HG03565 (cell line): ENCODE data around the gene RFX4.

Source experiments
- ATAC-seq: cut with Tn5 transposase; IDR thresholded peaks from one replicate; pipeline ENCODE4 v1.9.1; 2021; ENCODE audit warnings: mild to moderate bottlenecking, moderate library complexity; ENCODE audit not compliant: unreplicated experiment

RFX4 gene

DNA sequence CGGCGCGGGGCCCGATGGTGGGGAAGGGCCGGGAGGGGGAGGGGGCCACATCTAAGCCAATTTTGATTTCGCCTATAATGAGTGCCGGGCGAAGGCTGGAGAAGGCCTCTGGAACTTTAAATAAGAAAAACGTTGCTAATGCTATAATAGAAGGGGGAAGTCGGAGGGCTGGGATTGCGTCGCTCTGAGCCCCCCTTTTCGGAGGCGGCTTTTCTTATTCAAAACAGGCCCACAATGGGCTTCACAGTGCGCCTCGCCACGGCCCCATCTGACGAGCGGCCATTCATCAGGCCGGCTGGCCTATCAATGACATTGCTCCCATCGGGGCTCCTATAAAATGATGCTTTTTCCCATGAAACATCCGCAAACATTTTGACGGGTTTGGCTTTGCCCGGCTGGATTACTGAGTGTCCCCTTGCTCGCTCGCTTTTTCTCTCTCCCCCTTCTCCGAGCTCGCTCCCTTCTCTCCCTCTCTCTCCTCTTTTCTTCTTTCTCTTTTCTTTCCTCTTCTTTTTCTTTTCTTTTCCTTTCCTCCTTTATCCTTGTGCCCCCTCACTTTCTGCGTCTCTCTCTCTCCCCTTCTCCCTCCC, at the start of gene RFX4:
Gene RFX4, plus strand, starts transcription at position 364 of the 590 bp plus-strand sequence. CDS start 317 bp downstream, outside the sequence.
- ATAC-seq, result no peak

DNA sequence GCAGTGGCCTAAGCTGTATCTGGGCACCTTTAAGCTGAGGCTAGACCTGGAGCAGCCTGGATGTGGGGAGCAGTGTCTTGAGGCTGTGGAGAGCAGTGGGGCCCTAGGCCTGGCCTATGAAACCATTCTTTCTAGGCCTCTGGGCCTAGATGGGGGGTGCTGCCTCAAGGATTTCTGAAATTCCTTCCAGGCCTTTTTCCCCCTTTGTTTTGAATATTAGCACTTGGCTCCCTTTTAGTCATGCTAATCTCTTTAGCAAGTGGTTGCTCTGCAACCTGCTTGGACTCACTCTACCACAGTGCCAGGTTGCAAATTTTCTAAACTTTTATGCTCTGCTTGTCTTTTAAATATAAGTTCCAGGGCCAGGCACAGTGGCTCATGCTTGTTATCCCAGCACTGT, 41.6 kb upstream of the RFX4 start:
- ATAC-seq, result no peak

DNA sequence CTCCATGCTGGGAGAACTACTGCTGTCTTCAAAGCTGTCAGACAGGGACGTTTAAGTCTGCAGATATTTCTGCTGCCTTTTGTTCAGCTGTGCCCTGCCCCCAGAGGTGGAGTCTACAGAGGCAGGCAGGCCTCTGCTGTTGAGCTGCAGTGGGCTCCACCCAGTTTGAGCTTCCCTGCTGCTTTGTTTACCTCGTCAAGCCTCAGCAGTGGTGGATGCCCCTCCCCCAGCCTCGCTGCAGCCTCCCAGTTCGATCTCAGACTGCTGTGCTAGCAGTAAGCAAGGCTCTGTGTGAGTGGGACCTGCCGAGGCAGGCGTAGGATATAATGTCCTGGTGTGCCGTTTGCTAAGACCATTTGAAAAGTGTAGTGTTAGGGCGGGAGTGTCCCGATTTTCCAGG, 31.4 kb upstream of the RFX4 start:
- no peak for ATAC-seq

DNA sequence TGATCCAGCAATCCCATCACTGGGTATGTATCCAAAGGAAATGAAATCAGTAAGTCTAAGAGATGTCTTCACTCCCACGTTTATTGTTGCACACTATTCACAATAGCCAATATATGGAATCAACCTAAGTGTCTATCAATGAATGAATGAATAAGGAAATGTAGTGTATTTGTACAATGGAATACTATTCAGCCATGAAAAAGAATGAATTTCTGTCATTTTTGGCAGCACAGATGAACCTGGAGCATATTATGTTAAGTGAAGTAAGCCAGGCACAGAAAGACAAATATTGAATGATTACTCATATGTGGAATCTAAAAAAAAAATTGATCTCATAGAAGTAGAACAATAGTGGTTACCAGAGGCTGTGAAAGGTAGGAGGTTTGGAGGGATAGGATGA, 30.6 kb upstream of the RFX4 start:
- ATAC-seq, result no peak

DNA sequence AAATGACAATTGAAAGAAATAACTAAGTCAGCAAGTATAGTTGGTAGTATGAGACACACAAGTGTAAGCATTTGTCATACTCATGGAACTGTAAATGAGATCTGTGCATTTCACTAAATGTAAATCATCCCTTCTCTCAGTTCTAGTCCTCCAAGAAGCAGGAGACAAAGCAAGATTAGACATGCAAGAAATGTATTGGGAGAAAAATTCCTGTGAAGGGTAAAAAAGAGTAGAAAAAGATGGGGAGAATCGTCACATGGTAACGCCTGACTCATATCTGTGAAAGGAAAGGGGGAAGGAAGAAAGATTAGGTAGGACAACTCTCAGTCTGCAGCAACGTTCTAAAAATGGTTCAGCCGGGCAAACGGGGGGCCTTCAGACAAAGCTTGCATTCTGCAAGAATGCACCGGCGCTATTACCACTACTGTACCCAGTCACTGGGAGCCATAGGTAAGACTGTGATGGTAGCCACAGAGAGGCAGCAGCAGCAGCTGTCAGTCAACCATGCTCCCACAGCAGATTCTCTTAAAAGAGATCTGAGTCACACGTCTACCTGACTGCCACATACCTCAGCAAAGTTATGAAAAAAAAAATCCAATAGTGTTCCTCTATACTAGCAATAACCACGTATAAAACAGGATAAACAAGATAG, 18.0 kb upstream of the RFX4 start:
- no peak for ATAC-seq

DNA sequence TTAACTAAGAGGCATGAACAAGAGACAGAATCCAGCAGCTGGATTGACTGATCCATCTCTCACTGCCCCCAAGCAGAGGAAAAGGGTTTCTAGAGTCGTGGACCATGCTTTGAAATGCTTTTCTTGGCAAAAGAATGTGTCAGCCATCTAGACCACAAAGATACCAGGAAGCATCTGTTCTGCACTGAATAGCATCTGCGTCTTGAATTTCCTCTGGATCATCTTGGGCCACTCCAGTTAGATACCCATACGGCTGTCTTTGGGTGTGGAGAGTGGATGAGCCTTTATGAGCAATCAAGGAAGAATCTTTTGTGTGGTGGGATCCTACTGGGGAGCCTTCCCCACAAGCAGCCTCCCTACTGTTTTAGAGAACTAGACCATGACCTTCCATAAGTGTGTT, 16.0 kb upstream of the RFX4 start:
- no peak for ATAC-seq

DNA sequence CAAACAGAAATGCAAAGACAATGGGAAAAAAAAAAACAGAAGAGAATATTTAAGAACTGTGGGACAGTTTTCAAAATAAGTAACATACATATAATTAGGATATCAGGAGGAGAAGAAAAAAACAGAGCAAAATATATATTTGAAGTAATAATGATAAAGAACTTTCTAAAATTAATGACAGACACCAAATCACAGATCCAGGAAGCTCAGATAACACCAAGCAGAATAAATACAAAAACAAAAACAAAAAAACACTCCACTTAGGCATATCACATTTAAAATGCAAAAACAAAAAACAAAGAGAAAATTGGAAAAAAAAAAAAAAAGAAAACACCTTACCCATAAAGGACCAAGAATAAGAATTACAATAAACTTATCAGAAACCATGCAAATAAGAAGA, 9.6 kb upstream of the RFX4 start:
- ATAC-seq, result no peak

DNA sequence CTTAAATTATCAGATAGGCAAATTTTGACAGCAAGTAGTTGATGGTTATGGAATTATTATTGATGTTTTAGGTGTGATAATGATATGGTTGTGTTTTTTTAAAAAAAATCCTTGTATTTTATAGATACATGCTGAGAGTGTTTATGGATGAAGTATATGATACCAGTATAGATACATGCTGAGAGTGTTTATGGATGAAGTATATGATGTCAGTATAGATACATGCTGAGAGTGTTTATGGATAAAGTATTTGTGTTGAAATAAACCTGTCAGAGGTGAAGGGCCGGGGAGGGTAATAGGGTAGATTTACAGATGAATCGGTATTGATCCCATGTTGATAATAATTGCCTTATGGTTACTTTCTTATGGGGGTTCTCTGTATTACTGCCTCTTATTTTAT, 6.0 kb upstream of the RFX4 start:
- no peak for ATAC-seq

DNA sequence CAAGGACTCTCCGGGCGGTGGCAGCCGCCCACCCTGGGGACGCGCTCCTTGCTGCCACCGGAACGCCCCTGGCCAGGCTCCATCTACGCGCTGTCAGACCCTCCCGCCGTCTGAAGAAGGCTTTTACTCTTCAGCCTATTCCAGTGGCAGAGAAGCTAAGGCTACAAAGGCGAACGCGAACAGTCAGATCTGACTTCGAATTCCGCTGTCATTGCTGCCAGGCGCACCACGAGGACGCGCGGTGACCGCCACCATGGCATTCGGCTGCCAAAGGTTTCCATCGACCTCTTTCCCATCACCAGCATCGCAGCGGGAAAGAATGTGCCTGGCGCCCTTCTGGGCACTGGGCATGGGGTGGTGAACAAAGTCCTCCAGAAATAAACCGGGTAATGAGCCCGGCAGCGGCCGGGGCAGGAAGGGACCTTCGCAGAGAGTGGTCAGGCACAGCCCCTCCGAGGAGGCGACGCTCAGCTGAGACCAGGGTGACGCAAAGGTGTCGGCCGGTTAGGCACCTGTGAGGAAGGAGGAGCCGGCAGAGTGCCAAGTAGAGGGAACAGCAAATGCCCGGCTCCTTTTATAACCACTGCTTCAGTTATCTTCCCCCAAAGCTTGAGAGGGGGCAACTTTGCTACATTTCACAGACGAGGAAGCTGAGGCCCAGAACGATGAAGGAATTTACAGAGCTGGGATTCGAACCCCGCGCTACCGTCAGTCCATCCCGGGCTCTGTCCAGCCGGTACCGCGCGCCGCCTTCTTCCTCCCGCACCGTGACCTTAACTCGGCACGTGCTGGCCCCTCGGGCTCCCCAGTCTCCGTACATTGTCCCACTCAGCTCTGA, 1.9 kb upstream of the RFX4 start:
- no peak for ATAC-seq

DNA sequence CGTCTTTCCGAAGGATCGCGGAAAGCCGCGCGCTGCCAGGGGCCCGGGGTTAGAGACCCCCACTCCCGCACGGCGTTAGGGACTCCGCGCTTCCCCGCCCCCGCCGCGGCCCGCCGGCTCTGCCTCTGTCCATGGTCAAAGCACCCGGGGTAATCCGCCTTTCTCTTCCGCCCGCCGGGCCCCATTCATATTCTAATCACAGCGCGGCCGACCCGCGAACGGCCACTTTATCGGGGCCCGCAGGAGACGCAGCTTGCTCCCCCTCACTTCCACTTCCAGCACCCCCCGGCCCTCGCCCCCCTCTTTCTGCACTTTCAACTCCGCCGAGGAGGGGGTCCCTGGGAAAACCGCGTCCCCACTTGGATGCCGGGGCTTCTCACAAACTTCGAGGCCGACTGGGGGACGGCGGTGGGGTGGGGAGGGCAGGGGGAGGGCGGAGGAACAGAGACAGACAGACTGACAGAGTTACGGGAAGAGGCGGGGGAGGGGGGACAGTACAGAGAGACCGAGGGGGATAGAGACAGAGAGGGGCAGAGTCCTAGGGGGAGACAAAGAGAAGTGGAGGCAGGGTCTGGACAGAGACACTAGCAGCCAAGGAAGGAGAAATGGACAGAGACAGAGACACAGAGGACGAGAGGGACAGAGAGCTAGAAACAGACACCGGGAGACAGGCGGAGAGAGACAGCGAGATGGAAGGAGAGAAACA, 1.1 kb upstream of the RFX4 start:
- ATAC-seq, result no peak

DNA sequence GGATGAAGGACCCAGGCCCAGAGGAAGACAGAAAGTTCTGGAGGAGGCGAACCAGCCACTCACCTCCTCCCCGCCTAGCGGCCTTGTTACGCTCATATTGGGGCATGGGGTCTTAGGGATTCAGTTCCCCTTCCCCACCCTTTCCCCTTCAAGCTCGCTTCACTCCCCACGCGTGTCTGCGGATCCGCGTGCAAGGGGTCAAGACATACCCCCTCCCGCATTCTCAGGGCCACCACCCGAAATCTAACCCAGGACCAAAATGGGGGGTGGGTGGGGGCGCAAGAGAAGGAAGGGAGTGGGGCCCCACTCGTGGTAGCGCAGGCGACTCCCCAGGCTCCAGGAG, 584 bp upstream of the RFX4 start:
- ATAC-seq, result no peak

DNA sequence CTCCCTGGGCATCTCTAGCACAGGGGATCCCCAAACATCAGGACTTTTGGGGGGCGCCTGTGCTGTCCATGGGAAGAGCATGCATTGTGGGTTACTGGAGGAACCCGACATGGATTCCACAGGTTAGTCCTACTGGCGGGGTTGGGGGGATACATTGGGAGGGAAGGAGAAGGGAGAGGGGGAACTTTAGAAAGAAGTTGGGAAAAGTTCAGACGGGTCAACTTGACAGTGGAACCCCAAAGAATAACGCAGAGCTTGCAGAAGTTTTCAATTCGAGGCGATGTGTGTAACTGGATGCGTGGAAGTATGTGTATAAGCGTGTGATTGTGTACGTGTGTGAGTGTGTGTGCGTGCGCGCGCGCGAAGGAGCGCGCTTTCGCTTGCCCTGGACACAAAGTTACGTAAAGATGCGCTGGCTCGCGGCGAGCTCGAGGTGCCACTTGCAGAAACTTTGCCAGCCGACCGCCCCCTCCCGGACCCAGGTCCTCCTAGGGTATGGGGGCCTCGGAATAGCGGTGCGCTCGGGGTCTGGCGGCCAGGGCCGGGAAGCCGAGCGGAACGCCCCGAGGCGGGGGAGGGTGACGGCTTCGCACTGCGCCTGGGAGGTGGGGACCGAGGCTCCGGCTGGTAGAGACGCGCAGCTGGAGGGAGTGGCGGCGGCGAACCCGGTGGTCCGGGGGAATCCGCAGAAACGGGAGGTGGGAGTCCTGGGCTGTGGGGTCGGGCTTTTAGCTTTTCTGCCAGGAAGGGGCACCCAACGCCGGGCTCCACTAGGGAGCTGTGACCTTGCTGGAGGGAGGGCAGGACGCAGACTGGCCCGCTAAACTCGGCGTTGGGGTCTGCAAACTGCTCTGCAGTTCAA, 669 bp downstream of the RFX4 start:
- ATAC-seq, result no peak

DNA sequence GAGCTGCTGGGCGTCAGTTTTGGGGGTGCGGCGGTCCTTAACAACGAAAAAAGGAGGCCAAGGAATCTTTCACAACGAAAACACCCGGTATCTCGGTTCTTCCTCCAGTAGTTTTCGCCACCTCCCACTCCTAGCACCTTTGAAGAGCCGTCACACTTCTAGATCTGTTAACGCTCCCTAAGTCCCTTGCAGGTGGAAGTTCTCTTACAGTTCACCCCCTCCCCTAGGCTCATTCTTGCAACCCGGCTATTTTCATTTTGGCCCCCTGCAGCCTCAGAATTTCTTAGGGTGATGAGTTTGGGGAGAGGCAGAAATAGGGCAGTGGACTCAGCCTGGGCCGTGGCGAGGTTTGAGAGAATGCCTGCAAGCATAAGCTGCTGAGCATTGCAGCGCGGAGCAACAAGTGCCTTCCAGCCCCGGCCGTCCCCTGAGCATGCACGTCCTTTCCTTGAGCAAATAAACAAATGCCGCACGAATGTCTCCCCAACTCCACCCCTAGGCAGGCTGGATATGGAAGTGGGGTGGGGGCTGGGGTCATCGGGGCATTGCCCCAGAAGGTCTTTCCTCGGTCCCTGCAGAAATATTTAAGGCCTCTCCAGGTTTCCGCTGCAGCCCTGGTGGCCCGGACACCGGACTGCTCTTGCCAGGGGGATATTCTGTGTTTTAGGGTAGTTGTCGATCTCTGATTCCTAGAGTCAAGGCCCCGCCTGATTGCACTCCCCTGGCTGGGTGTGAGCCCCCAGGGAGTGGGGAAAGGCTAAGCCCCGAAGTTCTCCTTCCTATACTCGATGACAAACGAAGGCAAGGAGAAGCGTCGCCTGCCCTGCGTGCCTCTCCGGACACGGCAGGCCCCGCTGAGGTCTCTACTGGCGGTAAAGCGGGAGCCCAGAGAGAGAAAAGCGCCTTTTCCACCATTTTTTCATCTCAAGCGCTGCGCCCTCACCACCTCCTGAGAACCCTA, 1.6 kb downstream of the RFX4 start:
- ATAC-seq, result no peak

DNA sequence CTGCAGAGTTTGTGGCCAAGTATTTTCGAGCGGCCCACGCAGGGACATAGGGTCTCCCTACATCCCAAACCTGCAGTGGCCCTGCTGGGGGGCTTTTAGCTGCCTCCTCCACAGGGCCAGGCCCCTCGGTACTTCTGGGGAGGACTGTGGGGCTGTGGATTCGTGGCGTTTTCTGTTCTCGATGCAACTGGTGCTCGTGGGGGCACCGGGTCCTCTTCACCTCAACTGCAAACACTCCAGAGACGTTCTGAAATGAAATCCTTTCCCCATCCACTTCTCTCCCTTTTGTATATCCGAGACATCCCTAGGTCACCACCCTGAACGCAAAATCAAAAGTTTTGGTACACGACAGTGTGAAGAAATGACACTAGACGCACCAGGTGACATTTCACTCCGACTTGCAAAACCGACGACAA, 2.3 kb downstream of the RFX4 start:
- no peak for ATAC-seq

DNA sequence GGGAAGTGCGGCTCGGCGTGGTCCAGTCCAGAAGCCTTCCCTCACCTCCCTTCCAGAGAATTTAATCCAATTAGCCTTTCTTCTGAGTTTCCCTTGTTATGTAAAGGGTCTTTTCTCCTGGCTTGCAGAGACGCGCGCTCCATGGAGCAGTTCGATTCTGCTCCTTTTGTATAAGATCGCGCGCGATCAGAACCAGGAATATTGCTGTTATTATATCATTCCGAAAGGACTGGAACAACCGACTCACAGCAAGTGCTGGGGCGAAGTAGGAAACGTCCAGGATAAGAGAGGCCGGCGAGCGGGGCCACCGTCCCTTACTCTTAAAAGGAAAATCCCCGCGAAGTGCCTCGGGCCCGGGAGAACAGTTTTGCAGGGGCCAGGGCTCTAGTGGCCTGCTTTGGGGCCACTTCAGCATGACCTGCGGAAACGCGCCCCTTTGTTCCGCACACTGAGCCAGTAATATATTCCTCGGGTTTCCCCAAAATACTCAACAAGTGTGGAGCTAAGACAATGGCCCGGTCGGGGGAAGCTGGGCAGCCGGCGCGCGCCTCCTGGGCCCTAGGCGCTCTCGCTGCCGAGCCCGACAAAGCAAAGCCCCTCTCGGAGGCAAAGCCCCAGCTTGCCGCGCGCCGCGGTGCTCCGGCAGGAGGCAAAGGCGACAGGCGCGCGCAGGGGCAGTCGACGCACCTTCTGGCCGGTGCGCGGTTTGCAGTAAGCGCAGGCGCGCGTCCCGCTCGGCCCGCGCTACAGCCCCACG, 2.9 kb downstream of the RFX4 start:
- ATAC-seq, result no peak

DNA sequence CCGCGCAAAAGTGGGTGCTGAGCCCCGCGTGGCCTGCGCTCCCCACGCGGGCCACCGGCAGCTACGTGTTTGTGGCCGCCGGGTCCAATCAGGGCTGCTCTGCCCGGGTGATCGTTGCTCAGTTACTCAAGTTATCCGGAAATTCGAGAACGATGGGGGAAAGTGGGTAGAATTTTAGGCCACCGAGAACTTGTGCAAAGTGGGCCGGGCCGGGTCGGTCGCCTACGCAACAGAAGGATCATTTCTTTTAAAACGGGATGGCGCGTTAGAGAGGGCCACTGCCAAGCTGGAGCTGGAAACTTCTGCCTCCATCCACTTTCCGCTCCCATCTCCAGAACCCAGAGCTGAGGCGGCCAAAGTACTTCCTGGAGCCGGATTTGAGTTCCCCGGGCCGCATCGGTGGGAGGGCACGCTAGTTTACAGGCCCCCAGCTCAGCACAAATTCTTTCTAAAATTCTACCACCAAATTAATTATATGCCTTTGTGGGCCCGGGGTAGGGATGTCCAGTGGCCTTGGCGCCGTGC, 3.5 kb downstream of the RFX4 start:
- no peak for ATAC-seq

DNA sequence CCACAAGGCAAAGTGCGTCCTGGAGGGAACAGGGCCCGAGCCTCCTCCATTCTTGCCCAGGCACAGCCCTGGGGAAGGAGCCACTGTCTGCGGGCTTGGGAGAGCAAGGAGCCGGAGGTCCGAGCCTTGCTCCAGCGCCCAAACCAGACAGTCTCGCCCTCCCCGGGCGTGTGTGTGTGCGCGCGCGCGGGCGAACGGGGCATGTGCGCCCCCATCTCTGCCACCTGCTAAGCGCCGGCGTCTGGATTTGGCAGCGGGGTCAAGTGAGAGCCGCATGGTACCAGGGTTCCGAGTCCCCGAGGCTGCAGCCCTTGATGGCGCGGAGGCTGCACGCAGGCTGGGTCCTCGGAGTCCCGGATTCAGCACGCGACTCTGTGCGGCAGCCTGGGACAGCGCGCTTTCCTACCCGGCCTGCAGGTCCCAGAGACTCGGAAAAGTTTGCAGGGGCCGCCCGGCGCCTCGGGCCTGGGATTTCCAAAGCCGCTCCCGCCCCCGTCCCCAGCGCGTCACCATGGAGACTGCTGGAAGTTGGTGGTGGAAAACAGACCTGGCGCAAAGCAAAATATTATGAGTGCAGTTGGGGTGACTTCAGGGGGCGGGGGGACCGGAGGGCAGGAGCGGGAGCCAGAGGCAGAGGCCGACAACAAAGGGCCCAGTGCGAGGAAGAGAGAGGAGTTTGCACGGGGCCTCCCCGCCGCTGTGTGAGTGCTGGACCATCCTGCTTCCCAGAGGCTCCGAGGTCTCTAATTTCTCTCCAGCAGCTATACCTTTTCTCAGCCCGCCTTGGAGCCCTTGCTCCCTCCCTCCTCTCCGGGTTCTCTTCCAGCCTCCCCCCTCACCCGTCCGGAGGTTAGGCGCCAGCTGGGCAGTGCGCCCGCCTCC, 4.2 kb downstream of the RFX4 start:
- no peak for ATAC-seq

DNA sequence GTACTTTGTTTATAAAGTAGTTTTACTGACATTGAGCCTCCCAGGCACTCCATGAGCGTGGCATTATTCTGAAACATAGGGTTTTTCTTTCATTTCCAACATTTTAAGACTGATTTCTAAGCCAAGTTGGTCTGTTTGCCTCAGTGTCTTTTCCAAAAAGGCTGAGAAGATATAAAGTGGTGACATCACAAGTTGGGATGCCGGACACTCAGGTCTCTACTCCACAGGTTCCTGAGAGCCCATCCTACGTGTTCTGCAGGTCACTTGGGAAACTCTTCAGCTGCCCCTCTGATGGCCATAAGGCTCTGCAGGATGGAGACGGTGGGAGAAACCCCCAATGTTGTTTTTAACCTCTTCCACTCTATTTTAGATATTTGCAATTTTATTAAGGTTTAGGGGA, 6.0 kb downstream of the RFX4 start:
- no peak for ATAC-seq
